GM12878 (cell line): Measurements from ENCODE around the gene NIPAL1.
"Not testable (repeated sequence)": the region's sequence is repeated elsewhere in the genome, so short reads cannot be mapped to it uniquely, and the experiment has no call there.

ENCODE experiments used
- CTCF ChIP-seq, 3 experiments: IDR thresholded peaks in 2 of 3; conservative IDR thresholded peaks in 1 of 3; 2 replicates each; pipeline ENCODE4 v1.5.1; 2011; ENCODE audit warnings: low read depth in 3 of 3, low read length in 3 of 3, mild to moderate bottlenecking in 3 of 3, control low read depth in 2 of 3, moderate library complexity in 2 of 3, inconsistent platforms in 1 of 3, mixed read lengths in 1 of 3; ENCODE audit not compliant: control insufficient read depth in 2 of 3, insufficient read depth in 1 of 3; ENCODE audit errors: extremely low read depth in 1 of 3
- HDAC2 ChIP-seq: fragments of 200-600 bp; sonication (generic); IDR thresholded peaks from 2 replicates; pipeline ENCODE4 v1.6.1; 2017
- PAX8 ChIP-seq: fragments of 450-650 bp; IDR thresholded peaks from 2 replicates; pipeline ENCODE4 v1.6.1; 2017; ENCODE audit warnings: mild to moderate bottlenecking, moderate library complexity
- RBBP5 ChIP-seq: fragments of 200-600 bp; sonication (generic); conservative IDR thresholded peaks from 2 replicates; pipeline ENCODE4 v1.6.1; 2016
- ZBTB40 ChIP-seq: fragments of 450-650 bp; IDR thresholded peaks from 2 replicates; pipeline ENCODE4 v1.6.1; 2016; ENCODE audit warnings: mild to moderate bottlenecking, moderate library complexity, borderline replicate concordance
- TF ChIP-seq, protein P1 (sequence below): IDR thresholded peaks from 2 replicates; pipeline ENCODE4 v1.6.1; 2012; ENCODE audit warnings: improper control_type of control experiment, low read depth, low read length; ENCODE audit not compliant: insufficient replicate concordance
- TF ChIP-seq, protein P2 (sequence below): IDR thresholded peaks from 2 replicates; pipeline ENCODE4 v1.6.1; 2011; ENCODE audit warnings: borderline replicate concordance, low read depth, mild to moderate bottlenecking, moderate library complexity, low read length; ENCODE audit not compliant: insufficient read depth, poor library complexity, severe bottlenecking
- TF ChIP-seq, protein P3 (sequence below): IDR thresholded peaks from 2 replicates; pipeline ENCODE4 v1.6.1; 2012; ENCODE audit warnings: low read length, inconsistent platforms

DNA sequence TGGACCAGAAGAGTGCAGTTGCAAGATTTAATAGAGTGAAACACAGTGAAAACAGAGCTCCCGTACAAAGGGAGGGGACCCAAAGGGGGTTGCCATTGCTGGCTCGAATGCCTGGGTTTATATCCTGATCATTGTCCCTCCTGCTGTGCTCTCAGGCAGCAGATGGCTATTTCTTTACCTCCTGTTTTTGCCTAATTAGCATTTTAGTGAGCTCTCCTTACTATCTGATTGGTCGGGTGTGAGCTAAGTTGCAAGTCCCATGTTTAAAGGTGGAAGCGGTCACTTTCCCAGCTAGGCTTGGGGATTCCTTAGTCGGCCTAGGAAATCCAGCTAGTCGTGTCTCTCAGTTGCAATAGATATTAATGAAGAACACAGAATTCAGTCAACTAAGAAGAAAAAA lies 5.7 kb upstream of the NIPAL1 start:
- TF ChIP-seq, protein P1, sequence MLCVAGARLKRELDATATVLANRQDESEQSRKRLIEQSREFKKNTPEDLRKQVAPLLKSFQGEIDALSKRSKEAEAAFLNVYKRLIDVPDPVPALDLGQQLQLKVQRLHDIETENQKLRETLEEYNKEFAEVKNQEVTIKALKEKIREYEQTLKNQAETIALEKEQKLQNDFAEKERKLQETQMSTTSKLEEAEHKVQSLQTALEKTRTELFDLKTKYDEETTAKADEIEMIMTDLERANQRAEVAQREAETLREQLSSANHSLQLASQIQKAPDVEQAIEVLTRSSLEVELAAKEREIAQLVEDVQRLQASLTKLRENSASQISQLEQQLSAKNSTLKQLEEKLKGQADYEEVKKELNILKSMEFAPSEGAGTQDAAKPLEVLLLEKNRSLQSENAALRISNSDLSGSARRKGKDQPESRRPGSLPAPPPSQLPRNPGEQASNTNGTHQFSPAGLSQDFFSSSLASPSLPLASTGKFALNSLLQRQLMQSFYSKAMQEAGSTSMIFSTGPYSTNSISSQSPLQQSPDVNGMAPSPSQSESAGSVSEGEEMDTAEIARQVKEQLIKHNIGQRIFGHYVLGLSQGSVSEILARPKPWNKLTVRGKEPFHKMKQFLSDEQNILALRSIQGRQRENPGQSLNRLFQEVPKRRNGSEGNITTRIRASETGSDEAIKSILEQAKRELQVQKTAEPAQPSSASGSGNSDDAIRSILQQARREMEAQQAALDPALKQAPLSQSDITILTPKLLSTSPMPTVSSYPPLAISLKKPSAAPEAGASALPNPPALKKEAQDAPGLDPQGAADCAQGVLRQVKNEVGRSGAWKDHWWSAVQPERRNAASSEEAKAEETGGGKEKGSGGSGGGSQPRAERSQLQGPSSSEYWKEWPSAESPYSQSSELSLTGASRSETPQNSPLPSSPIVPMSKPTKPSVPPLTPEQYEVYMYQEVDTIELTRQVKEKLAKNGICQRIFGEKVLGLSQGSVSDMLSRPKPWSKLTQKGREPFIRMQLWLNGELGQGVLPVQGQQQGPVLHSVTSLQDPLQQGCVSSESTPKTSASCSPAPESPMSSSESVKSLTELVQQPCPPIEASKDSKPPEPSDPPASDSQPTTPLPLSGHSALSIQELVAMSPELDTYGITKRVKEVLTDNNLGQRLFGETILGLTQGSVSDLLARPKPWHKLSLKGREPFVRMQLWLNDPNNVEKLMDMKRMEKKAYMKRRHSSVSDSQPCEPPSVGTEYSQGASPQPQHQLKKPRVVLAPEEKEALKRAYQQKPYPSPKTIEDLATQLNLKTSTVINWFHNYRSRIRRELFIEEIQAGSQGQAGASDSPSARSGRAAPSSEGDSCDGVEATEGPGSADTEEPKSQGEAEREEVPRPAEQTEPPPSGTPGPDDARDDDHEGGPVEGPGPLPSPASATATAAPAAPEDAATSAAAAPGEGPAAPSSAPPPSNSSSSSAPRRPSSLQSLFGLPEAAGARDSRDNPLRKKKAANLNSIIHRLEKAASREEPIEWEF: not testable (repeated sequence)
- TF ChIP-seq HDAC2; RBBP5; CTCF (IDR thresholded peaks at IDR 0.05 in 2 of 3, conservative IDR thresholded peaks at IDR 0.05 in 1 of 3; ENCODE audit: control insufficient read depth in 2 of 3, extremely low read depth in 1 of 3, insufficient read depth in 1 of 3, low read depth in 3 of 3, low read length in 3 of 3); ZBTB40; PAX8: not testable (repeated sequence)
- TF ChIP-seq, protein P2, sequence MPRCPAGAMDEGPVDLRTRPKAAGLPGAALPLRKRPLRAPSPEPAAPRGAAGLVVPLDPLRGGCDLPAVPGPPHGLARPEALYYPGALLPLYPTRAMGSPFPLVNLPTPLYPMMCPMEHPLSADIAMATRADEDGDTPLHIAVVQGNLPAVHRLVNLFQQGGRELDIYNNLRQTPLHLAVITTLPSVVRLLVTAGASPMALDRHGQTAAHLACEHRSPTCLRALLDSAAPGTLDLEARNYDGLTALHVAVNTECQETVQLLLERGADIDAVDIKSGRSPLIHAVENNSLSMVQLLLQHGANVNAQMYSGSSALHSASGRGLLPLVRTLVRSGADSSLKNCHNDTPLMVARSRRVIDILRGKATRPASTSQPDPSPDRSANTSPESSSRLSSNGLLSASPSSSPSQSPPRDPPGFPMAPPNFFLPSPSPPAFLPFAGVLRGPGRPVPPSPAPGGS: not testable (repeated sequence)
- TF ChIP-seq, protein P3, sequence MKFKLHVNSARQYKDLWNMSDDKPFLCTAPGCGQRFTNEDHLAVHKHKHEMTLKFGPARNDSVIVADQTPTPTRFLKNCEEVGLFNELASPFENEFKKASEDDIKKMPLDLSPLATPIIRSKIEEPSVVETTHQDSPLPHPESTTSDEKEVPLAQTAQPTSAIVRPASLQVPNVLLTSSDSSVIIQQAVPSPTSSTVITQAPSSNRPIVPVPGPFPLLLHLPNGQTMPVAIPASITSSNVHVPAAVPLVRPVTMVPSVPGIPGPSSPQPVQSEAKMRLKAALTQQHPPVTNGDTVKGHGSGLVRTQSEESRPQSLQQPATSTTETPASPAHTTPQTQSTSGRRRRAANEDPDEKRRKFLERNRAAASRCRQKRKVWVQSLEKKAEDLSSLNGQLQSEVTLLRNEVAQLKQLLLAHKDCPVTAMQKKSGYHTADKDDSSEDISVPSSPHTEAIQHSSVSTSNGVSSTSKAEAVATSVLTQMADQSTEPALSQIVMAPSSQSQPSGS: not testable (repeated sequence)
